GM13976 (cell line): Measurements from ENCODE around the gene PXDC1.
"Not testable (repeated sequence)": the region's sequence is repeated elsewhere in the genome, so short reads cannot be mapped to it uniquely, and the experiment has no call there.

ENCODE experiments used
- DNase-seq: peaks from one replicate; pipeline ENCODE4 v3.0.0; 2012; ENCODE audit warnings: low spot score
- CTCF ChIP-seq: IDR thresholded peaks from 2 replicates; pipeline ENCODE4 v1.5.1; 2012; ENCODE audit warnings: borderline replicate concordance, mild to moderate bottlenecking; ENCODE audit not compliant: insufficient read depth; ENCODE audit errors: extremely low read depth, missing control alignments, control extremely low read depth
- in situ Hi-C: fragments of 300-500 bp; cut with MboI; formaldehyde crosslinking; loops from one replicate; pipeline ENCODE4 v1.12.0; 2022; ENCODE audit warnings: low sequenced_read_pairs, mixed read lengths, inconsistent platforms; ENCODE audit not compliant: unreplicated experiment

Gene PXDC1

DNA sequence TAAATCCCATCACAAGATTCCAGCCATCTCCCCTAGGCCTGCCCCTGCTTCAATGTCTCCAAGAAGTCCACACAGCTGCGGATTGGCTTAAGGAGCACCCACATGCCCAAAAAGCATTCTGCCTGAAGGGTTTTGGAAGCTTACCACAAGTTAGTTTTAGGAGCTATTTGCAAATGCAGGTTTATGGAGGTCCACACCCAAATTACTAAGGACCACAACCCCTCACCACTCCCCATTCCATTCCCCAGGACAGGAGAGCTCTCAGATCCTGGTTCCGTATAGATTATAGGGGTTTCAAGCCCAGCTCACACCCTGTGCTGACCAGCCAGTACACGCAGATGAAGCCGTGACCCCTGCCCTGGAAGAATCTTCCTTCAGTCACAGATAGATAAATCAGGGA is 24.3 kb upstream of the PXDC1 start:
- in situ Hi-C loops = no loop called here
- no peak for DNase-seq
- TF ChIP-seq CTCF = no peak

- in situ Hi-C loops = no loop called here
- TF ChIP-seq CTCF = no peak
- DNase-seq = no peak
Measured at GRCh38 chr6:3775386-3775785, 23.9 kb upstream of the PXDC1 start.

DNA sequence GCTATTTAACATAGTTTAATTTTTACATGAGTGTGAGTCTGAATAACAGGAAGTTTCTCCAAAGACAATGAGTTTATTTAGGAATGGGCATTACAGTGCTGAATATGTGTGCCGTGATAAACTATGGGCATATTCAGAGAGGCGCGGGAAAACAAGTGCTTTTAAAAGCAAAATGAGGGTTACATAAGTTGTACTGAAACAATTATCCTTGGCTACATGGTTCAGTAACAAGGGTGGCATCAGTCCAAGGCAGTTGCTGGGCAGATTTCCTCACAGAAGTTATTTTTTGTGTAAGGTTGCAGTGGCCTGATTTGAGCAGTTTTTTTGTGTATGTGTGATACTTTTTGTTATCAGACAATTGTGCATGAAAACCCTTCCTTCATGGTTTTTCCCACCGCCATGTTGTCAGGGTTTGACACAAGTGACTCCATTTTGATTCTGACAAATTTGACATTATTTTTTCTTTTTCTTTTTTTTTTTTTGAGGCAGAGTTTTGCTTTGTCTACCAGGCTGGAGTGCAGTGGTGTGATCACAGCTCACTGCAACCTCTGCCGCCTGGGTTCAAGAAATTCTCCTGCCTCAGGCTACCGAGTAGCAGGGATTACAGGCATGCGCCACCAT is 22.3 kb upstream of the PXDC1 start:
- no peak for DNase-seq
- in situ Hi-C loops = no loop called here
- no peak for TF ChIP-seq CTCF

GRCh38 chr6:3772127-3772999 is 20.9 kb upstream of the PXDC1 start:
- DNase-seq, in situ Hi-C loops: not testable (repeated sequence)

- TF ChIP-seq CTCF = no peak
- in situ Hi-C loops = no loop called here
- DNase-seq = no peak
Measured at GRCh38 chr6:3771407-3772011, 20.0 kb upstream of the PXDC1 start.

- no peak for DNase-seq
- no peak for TF ChIP-seq CTCF
- in situ Hi-C loops = no loop called here
Measured at GRCh38 chr6:3770023-3770720, 18.7 kb upstream of the PXDC1 start.
